Upper lobe of left lung (tissue), 6 donors: Measurements from ENCODE around the gene SNRPD2. TPM values are rescaled to one million over a fixed set of nuclear protein-coding genes. Genes with fewer than 3 reads are reported as not detected.
A peak's percentile ranks its signal among the peaks of the same experiment; 100 is the strongest.

Experiments
- ATAC-seq, 2 donors: fragments of 200-7000 bp; cut with Tn5 transposase; one replicate each; pipeline ENCODE4 v1.9.1; 2022; ENCODE audit warnings: mild to moderate bottlenecking in 2 of 2, moderate library complexity in 2 of 2; ENCODE audit not compliant: low FRiP score in 2 of 2
- DNase-seq, 2 donors: peaks; one replicate each; pipeline ENCODE4 v3.0.0-alpha.2; 2019 to 2020
- H3K27ac ChIP-seq, 4 donors: fragments of 200-600 bp; sonication (generic); one replicate each; pipeline ENCODE4 v1.5.1; 2016 to 2019
- H3K27me3 ChIP-seq, 4 donors: fragments of 200-600 bp; sonication (generic); one replicate each; pipeline ENCODE4 v1.5.1; 2017 to 2019
- H3K36me3 ChIP-seq, 4 donors: fragments of 200-600 bp; sonication (generic); one replicate each; pipeline ENCODE4 v1.5.1; 2016 to 2019
- H3K4me1 ChIP-seq, 4 donors: fragments of 200-600 bp; sonication (generic); one replicate each; pipeline ENCODE4 v1.5.1; 2018 to 2019
- H3K4me3 ChIP-seq, 4 donors: fragments of 200-600 bp; sonication (generic); one replicate each; pipeline ENCODE4 v1.5.1; 2017 to 2019; ENCODE audit warnings: mild to moderate bottlenecking in 2 of 4, moderate library complexity in 1 of 4
- H3K9me3 ChIP-seq, 4 donors: fragments of 200-600 bp; sonication (generic); one replicate each; pipeline ENCODE4 v1.5.1; 2018 to 2019
- CTCF ChIP-seq, 6 experiments: fragments of 450-650 bp in 4 of 6; fragments of 200-600 bp in 2 of 6; sonication (generic) in 2 of 6; IDR thresholded peaks; one replicate each; pipeline ENCODE4 v1.5.1; 2016 to 2019; ENCODE audit warnings: antibody characterized with exemption in 6 of 6
- EP300 ChIP-seq, 4 donors: sonication (generic); formaldehyde crosslinking; IDR thresholded peaks; one replicate each; pipeline ENCODE4 v1.5.1; 2017; ENCODE audit warnings: antibody characterized with exemption in 4 of 4, control low read depth in 2 of 4
- POLR2A ChIP-seq, 4 donors: fragments of 450-650 bp; IDR thresholded peaks; one replicate each; pipeline ENCODE4 v1.5.1; 2016 to 2017; ENCODE audit warnings: antibody characterized with exemption in 4 of 4, mild to moderate bottlenecking in 2 of 4
- POLR2AphosphoS5 ChIP-seq, 2 donors: sonication (generic); formaldehyde crosslinking; IDR thresholded peaks; one replicate each; pipeline ENCODE4 v1.5.1; 2017; ENCODE audit warnings: antibody characterized with exemption in 2 of 2
- WGBS, 2 donors: methylation state at CpG; one replicate each; pipeline ENCODE4 v1.1.5; 2017 to 2018; 5-methylcytosine and 5-hydroxymethylcytosine counted together
- total RNA-seq, 6 donors: library from RNA; depleted of rRNA in 4 of 6; stranded (reverse); fragments of >200 nt in 4 of 6; gene quantifications; one replicate each; pipeline versions ENCODE4 v1.1.0 to v1.2.1, GENCODE V29; 2016 to 2021
- donor health status: DM: no; HTN: no; CAD: no; lungs with moderate emphysema.
- donor health status: DM: no; HTN: yes; CAD: no; lungs with severe emphysema.

Gene SNRPD2
- total RNA-seq, 6 donors from 2014 or later: 58.7 to 261 (median 161) TPM

DNA sequence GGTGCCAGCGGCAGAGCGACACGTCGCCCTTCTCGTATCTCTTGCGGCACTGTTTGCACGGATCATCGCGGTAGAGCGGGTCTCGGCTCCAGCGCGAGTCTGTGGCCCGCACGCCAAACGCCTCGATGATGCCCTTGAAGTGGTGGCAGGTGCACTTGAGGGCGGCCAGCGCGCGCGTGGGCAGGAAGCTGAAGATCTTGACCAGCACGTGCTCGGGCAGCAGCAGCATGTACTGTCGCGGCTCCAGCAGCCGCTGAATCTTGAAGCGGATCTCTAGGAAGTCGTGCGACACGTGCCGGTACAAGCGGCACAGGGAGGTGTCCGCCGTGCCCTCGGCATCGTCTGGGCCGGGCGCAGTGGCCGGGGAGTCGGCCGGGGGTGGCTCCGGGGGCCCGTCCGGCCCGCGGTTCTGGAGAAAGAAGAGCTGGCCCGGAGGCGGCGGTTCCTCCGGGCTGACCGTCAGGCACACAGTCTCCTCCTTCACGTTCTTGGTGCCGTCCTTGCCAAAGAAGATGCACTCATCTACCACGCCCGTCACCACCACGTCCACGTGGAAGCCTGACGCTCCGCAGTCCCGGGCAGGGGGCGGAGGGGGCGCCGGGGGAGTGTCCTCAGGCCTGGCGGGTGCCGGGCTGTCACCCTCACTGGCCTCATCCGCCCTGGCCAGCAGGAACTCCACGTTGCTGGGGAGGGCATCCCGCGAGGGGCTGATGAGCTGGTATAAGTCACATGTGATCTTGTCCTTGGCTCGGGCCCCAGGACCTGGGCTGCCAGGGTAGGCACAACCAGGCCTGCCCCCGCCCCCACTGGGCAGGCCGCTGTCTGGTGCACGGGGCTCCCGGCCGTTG, 20.3 kb upstream of the SNRPD2 start:
- peaks cover 9 to 10% (median 10%) of the 10 kb centered on the region in 4 donors for H3K4me1 ChIP-seq
- WGBS, 2 donors: 91 to 94% methylated on average over 39 to 64 of the region's 76 CpGs
- H3K36me3 ChIP-seq: peaks cover 4 to 27% (median 21%) of the 10 kb centered on the region in 4 donors
- TF ChIP-seq EP300 (IDR thresholded peaks at IDR 0.05): no peak
- TF ChIP-seq POLR2AphosphoS5 (IDR thresholded peaks at IDR 0.05): no peak
- no peak for TF ChIP-seq POLR2A (IDR thresholded peaks at IDR 0.05)
- no peak for TF ChIP-seq CTCF (IDR thresholded peaks at IDR 0.05)
- no peak overlapping the region for H3K27ac ChIP-seq
- H3K27me3 ChIP-seq: no peaks in the 10 kb centered on the region
- H3K4me3 ChIP-seq: no peak overlapping the region
- DNase-seq (peak in 1 of 2 donors; percentile 82), ATAC-seq (no peak)
- H3K9me3 ChIP-seq: no peaks in the 10 kb centered on the region

GRCh38 chr19:45710356-45711130, 18.8 kb upstream of the SNRPD2 start:
- ATAC-seq (no peak), DNase-seq (no peak)
- H3K4me1 ChIP-seq: no peaks in the 10 kb centered on the region
- TF ChIP-seq CTCF (IDR thresholded peaks at IDR 0.05) (no peak), POLR2AphosphoS5 (IDR thresholded peaks at IDR 0.05) (no peak), POLR2A (IDR thresholded peaks at IDR 0.05) (no peak), EP300 (IDR thresholded peaks at IDR 0.05) (no peak)
- peaks cover 4 to 27% (median 21%) of the 10 kb centered on the region in 4 donors for H3K36me3 ChIP-seq
- H3K4me3 ChIP-seq: no peak overlapping the region
- 77 to 79% methylated on average over 10 of the region's 10 CpGs for WGBS, 2 donors
- H3K27ac ChIP-seq: no peak overlapping the region
- no peaks in the 10 kb centered on the region for H3K9me3 ChIP-seq
- no peaks in the 10 kb centered on the region for H3K27me3 ChIP-seq

DNA sequence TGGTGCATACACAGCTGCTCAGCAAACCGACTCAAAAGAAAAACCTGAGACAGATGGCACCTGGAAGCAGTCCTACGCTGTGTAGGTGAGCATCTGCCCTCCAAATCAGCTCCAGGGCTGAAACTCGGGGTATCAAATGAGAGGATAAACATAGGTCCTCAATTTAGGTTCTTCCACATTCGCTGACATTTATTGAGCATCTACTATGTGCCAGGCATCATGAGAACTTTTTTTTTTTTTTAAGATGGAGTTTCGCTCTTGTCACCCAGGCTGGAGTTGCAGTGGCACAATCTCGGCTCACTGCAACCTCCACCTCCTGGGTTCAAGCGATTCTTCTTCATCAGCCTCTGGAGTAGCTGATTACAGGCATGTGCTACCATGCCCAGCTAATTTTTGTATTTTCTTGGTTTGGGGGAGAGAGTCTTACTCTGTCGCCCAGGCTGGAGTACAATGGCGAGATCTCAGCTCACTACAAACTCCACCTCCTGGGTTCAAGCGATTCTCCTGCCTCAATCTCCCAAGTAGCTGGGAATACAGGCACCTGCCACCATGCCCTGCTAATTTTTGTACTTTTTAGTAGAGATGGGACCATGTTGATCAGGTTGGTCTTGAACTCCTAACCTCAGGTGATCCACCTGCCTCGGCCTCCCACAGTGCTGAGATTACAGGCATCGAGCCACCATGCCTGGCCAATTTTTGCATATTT, 14.1 kb upstream of the SNRPD2 start:
- Histone ChIP-seq H3K27ac (no peak overlapping the region), H3K36me3 (peaks cover 0 to 16% (median 3%) of the 10 kb centered on the region in 4 donors), H3K4me3 (no peak overlapping the region), H3K4me1 (no peaks in the 10 kb centered on the region), H3K9me3 (no peaks in the 10 kb centered on the region), H3K27me3 (no peaks in the 10 kb centered on the region)
- ATAC-seq (no peak), DNase-seq (no peak)
- TF ChIP-seq POLR2A (IDR thresholded peaks at IDR 0.05) (no peak), EP300 (IDR thresholded peaks at IDR 0.05) (no peak), CTCF (IDR thresholded peaks at IDR 0.05) (no peak), POLR2AphosphoS5 (IDR thresholded peaks at IDR 0.05) (no peak)
- 94 to 98% methylated on average over 12 of the region's 12 CpGs for WGBS, 2 donors

DNA sequence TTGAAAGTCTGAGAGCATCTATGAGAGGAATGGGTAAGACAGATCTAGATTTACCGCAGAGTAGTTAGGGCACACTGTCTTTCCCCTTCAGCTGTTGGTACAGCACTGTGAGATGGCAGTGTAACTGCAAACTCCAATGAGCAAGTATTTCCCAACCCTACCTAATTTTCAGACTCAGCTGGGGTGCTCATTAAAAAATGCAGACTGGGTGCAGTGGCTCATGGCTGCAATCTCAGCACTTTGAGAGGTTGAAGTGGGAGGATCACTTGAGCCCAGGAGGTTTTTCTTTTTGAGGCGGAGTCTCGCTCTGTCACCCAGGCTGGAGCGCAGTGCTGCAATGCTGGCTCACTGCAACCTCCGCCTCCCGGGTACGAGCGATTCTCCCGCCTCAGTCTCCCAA, 13.4 kb upstream of the SNRPD2 start:
- 91 to 97% methylated on average over 6 to 9 of the region's 9 CpGs for WGBS, 2 donors
- ATAC-seq (no peak), DNase-seq (no peak)
- H3K27me3 ChIP-seq: no peaks in the 10 kb centered on the region
- TF ChIP-seq POLR2A (IDR thresholded peaks at IDR 0.05): no peak
- peaks cover 0 to 16% (median 1%) of the 10 kb centered on the region in 4 donors for H3K36me3 ChIP-seq
- no peaks in the 10 kb centered on the region for H3K9me3 ChIP-seq
- H3K4me1 ChIP-seq: no peaks in the 10 kb centered on the region
- H3K4me3 ChIP-seq: no peak overlapping the region
- no peak overlapping the region for H3K27ac ChIP-seq

DNA sequence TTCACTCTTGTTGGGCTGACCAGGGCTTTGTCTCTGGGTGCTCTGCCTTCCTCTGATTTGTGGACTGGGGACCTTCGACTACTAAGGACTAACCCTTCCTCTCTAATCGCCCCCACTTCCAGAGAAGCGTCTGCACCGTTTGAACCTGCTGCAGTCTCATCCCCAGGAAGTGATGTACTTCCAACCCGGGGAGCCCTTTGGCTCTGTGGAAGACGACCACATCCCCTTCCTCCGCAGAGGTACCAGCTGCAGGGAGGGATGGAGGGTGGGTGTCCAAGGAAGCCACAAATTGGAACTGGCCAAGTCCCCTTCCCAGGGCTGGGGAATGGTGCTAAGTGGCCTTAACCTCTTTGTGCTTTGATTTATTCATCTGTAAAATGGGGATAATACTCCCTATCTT, 9.9 kb upstream of the SNRPD2 start:
- TF ChIP-seq CTCF (IDR thresholded peaks at IDR 0.05): no peak
- no peak for TF ChIP-seq POLR2A (IDR thresholded peaks at IDR 0.05)
- no peak for TF ChIP-seq POLR2AphosphoS5 (IDR thresholded peaks at IDR 0.05)
- WGBS, 2 donors: 57 to 85% methylated on average over 2 to 7 of the region's 7 CpGs
- peaks cover 0 to 16% (median 1%) of the 10 kb centered on the region in 4 donors for H3K36me3 ChIP-seq
- H3K4me3 ChIP-seq: no peak overlapping the region
- H3K27ac ChIP-seq: no peak overlapping the region
- ATAC-seq (no peak), DNase-seq (no peak)
- H3K9me3 ChIP-seq: no peaks in the 10 kb centered on the region
- H3K27me3 ChIP-seq: no peaks in the 10 kb centered on the region
- no peaks in the 10 kb centered on the region for H3K4me1 ChIP-seq
